IPS DF 4.7 (cell line): Measurements from ENCODE around the gene HOXD4.

Source experiments
- DNase-seq: peaks from one replicate; pipeline ENCODE4 v3.0.0-alpha.2; 2013; ENCODE audit warnings: low spot score; ENCODE audit errors: extremely low read depth

HOXD4 gene

GRCh38 chr2:176187899-176188773, 36.8 kb downstream of the HOXD4 start, which contains the start of gene HOXD1:
TSS of gene HOXD1 (plus strand) at chr2:176188668. CDS start at chr2:176188802, 134 bp downstream.
- DNase-seq = no peak

- no peak for DNase-seq
Measured at GRCh38 chr2:176188774-176189680, 37.7 kb downstream of the HOXD4 start.

GRCh38 chr2:176189681-176190641, 38.6 kb downstream of the HOXD4 start:
- no peak for DNase-seq

- no peak for DNase-seq
Measured at GRCh38 chr2:176192351-176192750, 41.0 kb downstream of the HOXD4 start.

GRCh38 chr2:176193048-176193447, 41.7 kb downstream of the HOXD4 start:
- DNase-seq = no peak

- DNase-seq = no peak
Measured at GRCh38 chr2:176199902-176200301, 48.6 kb downstream of the HOXD4 start.

- no peak for DNase-seq
Measured at GRCh38 chr2:176200971-176201370, 49.6 kb downstream of the HOXD4 start.

- no peak for DNase-seq
Measured at GRCh38 chr2:176202491-176202890, 51.1 kb downstream of the HOXD4 start.
